Endothelial cell of umbilical vein (primary cell): ENCODE data around the gene DENND1A.

Experiments
- CTCF ChIP-seq, 2 donors: IDR thresholded peaks; 1 replicate in 1 of 2; 2 replicates in 1 of 2; pipeline ENCODE4 v1.5.1; 2011; ENCODE audit warnings: low read length in 2 of 2, mild to moderate bottlenecking in 2 of 2, moderate library complexity in 2 of 2, control low read depth in 1 of 2, inconsistent platforms in 1 of 2, low read depth in 1 of 2; ENCODE audit not compliant: insufficient read depth in 1 of 2; ENCODE audit errors: extremely low read depth in 1 of 2
- EZH2 ChIP-seq: IDR thresholded peaks from 2 replicates; pipeline ENCODE4 v1.6.1; 2012; ENCODE audit warnings: borderline replicate concordance, low read depth, mild to moderate bottlenecking, moderate library complexity, low read length, inconsistent platforms; ENCODE audit not compliant: severe bottlenecking
- GATA2 ChIP-seq: IDR thresholded peaks from 2 replicates; pipeline ENCODE4 v1.7.0; 2011; ENCODE audit warnings: low read depth, mild to moderate bottlenecking, moderate library complexity, mixed read lengths, low read length; ENCODE audit not compliant: insufficient read length, insufficient read depth
- MAX ChIP-seq: IDR thresholded peaks from 2 replicates; pipeline ENCODE4 v1.6.1; 2011; ENCODE audit not compliant: insufficient read depth, insufficient read length
- MYC ChIP-seq: IDR thresholded peaks from one replicate; pipeline ENCODE4 v1.6.1; 2011; ENCODE audit warnings: mild to moderate bottlenecking, low read depth, low read length
- POLR2A ChIP-seq: IDR thresholded peaks from 2 replicates; pipeline ENCODE4 v1.6.1; 2012; ENCODE audit warnings: low read depth, mild to moderate bottlenecking, control low read depth, low read length
- POLR2AphosphoS5 ChIP-seq: IDR thresholded peaks from 2 replicates; pipeline ENCODE4 v1.6.1; 2012; ENCODE audit warnings: low read depth, mild to moderate bottlenecking, control low read depth, low read length, moderate library complexity; ENCODE audit not compliant: insufficient read depth

- TF ChIP-seq CTCF (IDR thresholded peaks at IDR 0.05; ENCODE audit: extremely low read depth in 1 of 2, insufficient read depth in 1 of 2, low read depth in 1 of 2, low read length in 2 of 2) (no peak), POLR2AphosphoS5 (no peak), POLR2A (no peak), MAX (no peak), EZH2 (no peak), GATA2 (no peak), MYC (no peak)
Measured at GRCh38 chr9:123894822-123895221, 35.1 kb downstream of the DENND1A start.
